HG02981 (cell line): Measurements from ENCODE around the gene SYNE3.

Experiments
- ATAC-seq: cut with Tn5 transposase; IDR thresholded peaks from one replicate; pipeline ENCODE4 v1.9.1; 2021; ENCODE audit warnings: mild to moderate bottlenecking, moderate library complexity; ENCODE audit not compliant: unreplicated experiment

SYNE3 gene

GRCh38 chr14:95475540-95476240 is 40.8 kb downstream of the SYNE3 start:
- ATAC-seq = no peak

- ATAC-seq = no peak
Measured at GRCh38 chr14:95474941-95475340, 41.5 kb downstream of the SYNE3 start.

- ATAC-seq = no peak
Measured at GRCh38 chr14:95474486-95474885, 42.0 kb downstream of the SYNE3 start.

- ATAC-seq = no peak
Measured at GRCh38 chr14:95472819-95473251, 43.6 kb downstream of the SYNE3 start.

- no peak for ATAC-seq
Measured at GRCh38 chr14:95471476-95471875, 45.0 kb downstream of the SYNE3 start.

- ATAC-seq = no peak
Measured at GRCh38 chr14:95471016-95471415, 45.4 kb downstream of the SYNE3 start.

- ATAC-seq = no peak
Measured at GRCh38 chr14:95469134-95469481, 47.3 kb downstream of the SYNE3 start.

- ATAC-seq = no peak
Measured at GRCh38 chr14:95468448-95469133, 47.9 kb downstream of the SYNE3 start.

- ATAC-seq = no peak
Measured at GRCh38 chr14:95467657-95468056, 48.8 kb downstream of the SYNE3 start.

- no peak for ATAC-seq
Measured at GRCh38 chr14:95467232-95467631, 49.2 kb downstream of the SYNE3 start.
